GM19438 (cell line): ENCODE measurements around the gene SMTNL2.

Source experiments
- ATAC-seq: cut with Tn5 transposase; IDR thresholded peaks from one replicate; pipeline ENCODE4 v1.9.1; 2021; ENCODE audit warnings: low read depth; ENCODE audit not compliant: unreplicated experiment

SMTNL2 gene

DNA sequence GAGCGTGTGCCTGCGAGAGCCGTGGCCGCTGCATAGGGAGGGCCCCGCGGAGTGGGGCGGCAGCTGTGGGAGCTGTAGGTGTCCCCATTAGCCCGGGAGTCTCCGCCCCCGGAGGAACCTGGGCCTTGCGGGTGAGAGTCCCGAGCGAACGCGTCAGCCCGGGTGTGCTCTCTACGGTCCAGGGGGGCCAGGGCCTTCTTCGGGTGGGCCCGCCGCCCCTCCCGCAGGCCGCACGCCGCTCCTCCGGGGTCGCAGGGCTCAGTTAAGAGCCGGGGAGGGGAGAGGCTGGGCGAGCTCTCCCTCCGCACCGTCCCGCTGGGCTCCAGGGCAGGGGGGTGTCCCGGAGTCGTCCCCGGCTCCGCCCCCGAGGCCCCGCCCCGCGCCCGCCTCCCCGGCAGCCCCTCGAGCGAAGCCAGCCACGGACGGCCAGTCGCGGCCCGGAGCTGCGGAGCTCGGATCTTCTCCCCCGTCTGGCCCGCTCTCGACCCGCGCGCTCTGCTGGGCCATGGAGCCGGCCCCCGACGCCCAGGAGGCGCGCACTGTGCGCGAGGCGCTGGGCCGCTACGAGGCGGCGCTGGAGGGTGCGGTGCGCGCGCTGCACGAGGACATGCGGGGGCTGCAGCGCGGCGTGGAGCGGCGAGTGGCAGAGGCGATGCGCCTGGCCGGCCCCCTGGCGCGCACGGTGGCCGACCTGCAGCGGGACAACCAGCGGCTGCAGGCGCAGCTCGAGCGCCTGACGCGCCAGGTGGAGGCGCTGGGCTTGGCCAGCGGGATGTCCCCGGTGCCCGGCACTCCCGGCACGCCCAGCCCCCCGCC is at the start of gene SMTNL2:
TSS of gene SMTNL2 (plus strand) at position 429 of the 816 bp plus-strand sequence. CDS start at position 506, 77 bp downstream.
- ATAC-seq, result no peak

DNA sequence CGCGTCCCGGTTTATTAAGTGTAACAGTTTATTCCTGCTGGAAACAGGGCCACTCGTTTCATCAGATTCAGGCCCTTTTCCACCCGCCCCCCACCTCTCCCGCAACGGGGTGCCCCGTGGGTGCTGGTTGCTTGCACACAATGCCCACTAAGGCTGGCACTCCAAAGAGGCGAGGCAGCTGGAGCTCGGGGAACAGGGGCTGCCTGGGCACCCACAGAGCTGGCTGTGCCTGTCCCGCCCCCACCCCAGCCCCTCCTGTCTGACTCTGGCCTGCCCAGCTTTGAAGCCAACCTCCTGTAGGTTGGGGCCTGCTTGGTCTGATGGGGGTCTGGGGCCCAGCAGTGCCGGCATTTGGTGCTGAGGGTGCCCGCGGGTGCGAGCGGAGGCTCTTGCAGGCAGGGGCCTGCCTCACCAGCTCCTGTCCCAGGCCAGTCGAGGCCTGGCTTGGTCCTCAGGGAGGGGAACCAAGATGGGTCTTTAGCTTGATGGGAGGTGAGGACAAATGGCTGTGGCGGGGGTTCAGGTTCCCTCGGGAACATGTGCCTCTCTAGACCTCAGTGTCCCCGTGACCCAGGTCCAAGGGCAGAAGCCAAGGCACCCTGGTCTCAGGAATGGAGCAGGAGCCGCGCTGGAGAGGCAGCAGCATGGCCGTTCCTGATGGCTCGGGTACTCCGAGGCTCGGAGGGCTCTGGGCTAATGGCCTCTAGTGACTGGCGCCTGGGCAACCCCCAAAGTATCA is 49.2 kb upstream of the SMTNL2 start:
- ATAC-seq, result no peak

DNA sequence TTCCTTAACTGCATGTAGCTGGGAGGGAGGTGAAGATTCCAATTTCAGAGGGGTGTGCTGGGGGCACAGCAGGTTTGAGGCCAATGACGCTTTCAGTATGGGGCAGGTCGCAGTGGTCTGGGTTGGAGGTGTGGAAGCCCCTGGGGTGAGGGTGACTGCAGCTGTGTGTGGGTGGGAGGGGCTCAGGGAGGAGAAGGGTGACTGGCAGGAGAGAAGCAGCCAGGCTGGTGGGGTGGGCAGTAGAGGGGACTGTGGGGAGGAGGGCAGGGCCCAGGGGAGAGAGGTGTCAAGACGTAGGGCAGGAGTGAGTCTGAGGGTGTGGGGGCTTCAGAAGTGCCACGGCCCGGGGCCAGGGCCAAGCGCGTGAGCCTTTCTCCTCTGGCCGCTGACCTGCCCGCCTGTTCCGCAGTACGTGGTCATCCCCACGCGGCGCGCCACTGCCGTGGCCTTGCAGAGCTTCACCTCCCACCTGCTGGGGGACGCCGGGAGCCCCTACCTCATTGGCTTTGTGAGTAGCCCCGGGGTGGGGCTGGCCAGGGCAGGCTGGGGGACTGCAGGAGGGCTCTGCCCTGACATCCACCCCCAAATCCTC is 48.6 kb upstream of the SMTNL2 start:
- no peak for ATAC-seq

DNA sequence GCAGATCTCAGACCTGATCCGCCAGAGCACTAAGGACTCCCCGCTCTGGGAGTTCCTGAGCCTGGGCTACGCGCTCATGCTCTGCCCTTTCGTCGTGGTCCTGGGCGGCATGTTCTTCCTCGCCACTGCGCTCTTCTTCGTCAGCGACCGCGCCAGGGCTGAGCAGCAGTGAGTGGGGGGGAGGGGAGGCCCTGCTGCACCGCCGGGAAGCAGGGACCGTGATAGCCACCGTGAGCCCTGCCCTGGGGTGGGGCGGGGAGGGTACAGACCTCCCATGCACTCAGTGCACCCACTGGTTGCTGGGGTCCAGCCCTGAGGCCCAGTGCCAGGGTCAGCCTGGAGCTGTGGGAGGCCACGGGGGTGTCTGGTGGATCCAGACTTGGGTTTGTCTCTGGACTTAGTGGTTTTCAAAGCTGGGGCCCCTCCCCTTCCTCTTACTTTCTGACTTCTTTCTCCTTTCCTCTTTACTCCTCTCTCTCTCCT is 48.0 kb upstream of the SMTNL2 start:
- ATAC-seq, result no peak

DNA sequence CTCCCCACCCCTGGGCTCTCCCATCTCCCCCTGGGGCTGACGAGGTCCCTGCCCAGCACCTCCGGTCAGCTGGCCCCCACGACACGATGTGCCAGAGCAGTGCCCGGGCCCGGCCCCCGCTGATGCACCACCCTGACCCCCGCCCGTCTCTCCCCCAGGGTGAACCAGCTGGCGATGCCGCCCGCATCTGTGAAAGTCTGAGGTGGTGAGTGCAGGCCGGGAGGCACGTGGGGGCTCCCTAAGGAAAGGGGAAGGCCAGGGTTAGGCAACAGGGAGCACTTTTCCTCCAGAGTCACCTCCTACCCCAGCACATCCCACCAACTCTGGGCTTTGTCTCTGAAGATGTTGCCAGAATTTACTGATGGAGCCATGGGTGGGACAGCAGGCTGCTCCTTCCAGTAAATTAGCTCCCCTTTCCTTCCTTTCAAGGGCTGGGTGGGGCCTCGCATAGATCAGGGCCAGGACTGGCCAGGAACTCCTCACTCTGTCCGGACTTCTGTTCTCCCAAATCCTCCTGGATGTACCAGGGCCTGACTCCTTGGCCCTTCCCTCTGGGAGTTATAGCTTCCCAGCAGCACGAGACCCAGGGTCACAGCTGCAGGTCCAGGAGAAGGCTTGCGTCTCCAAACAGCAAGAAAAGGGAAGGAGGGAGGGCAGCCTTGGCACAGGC is 47.5 kb upstream of the SMTNL2 start:
- no peak for ATAC-seq

DNA sequence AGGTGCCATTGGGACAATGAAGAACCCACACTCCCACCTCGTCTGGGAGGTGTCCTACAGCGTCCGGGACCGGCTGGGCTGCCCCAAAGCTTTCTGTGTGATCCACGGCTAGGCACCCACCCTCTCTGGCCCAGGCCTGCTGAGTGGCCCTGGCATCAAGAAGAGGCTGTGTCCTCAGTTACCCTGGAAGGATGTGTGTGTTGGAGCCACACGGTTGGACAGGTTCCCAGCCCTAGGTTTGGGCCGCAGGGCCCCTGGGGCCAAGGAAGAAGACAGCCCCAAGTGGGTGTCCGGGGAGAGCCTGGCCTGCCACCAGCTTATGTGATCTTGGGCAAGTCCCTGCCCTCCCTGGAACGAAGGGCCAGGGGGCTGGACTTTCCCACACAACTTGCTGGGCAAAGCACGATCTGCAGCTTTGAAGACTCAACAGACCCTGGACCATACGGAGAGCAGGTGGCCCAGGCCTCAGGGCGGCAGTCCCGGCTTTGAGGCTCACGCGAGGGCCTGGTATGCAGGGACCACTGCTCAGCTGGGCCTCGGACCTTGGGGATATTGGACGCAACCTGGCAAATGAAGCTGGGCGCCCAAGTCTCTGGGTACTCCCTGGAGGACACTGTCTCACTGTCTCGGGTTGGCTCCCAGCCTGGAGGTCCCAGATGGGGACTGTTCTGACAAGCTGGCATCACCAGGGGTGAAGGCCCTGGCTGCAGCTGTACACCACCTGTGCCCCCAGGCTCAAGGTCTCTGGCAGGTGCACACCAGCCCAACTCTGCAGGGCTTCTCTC is 46.7 kb upstream of the SMTNL2 start:
- ATAC-seq, result no peak

DNA sequence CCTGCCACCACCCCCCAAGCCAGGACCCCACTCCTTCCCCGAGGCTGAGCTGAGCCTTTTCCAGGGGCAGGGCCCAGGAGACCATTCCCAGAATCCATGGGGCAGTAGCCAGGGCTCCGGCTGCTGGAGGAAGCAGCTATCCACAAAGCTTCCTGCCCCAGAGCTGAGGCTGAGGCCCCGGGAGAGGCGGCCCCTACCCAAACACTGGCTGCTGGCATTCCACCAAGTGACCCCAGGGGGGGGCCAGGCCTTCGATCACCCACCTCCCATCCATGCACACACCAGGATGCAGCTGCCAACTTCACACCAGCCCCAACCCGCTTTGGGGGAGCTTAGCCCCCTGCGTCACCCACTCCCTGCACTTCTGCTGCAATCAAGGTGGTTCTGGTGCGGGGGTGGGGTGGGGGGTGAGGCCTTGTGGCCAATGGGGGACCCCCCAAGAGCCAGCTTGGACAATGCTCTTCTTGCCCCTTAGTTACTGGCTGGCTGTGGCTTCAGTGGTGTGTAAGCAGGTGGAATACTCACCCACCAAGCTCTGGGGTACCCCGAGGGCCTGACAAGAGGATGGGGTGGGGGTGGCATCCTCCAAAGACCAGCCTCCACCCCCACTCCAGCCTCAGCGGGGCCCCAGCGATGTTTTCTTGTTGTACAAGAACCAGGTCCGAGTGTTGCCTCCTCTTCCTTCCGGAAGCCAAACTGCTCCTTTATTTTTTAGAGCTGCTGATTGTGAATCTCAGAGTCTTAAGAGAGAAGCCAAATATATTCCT is 45.9 kb upstream of the SMTNL2 start:
- ATAC-seq, result no peak

DNA sequence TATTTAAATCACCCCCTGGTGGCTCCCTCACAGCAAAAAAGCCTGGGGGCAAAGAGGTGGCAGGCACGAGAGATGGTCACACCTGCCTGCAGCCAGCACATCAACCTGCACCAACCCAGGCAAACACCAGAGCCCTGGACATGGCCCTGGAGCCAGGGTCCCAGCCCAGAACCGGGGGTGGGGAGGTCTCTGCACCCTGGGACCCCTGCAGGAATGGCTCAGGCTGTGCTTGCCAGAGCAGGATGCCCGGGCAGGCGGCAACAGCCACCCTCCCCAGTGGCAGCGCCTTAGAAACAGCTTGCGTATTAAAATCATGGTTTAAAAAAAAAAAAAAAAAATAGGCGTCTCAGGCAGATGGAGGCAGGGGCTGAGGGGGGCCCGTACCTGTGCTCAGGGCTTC is 45.3 kb upstream of the SMTNL2 start:
- no peak for ATAC-seq

DNA sequence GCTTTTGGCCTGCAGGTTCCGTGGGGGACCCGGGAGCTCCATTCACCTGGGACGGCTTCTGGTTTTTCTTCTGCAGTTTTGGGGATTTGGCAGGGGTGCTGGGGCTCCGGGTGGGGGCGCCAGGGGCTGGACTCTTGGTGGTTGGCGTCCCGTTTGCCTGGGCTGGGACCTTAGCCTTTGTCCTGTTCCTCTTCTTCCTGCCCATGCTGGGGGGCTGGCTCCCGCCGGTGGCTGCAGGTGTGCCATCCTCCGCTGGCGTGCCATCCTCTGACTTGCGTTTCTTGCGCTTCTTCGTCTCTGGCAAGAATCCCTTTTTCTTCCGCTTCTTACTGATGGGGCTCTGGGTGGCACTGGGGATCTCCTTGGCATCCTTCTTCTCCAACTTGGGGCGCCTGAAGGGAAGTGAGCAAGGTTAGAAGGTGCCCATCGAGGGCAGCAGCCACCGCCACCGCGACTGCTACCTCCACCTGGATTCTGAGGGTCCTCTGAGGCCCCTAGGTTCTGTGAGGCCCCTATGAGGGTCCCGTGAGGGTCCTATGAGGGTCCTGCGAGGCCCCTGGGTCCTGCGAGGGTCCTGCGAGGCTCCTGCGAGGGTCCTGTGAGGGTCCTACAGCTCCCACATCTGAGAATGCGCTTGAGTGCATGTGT is 44.6 kb upstream of the SMTNL2 start:
- ATAC-seq, result no peak

DNA sequence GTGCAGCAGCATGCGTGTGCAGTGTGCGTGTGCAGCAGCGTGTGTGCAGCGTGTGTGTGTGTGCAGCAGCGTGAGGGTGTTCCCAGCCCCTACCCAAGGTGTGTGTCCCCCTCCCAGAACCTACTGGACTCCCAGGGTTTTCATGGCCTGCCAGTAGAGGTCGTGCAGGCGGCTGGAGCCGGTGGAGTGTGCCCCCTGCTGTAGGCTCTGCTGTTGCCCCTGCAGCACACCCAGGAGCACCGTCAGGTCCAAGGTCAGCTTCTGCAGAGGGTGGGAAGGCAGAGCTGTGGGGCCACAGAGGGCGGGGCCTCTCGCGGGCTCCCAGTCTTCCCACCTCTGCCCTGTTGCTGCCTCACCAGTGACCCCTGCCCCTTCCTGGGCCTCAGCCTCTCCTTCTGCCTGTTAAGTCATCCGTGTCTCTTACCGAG is 44.1 kb upstream of the SMTNL2 start:
- no peak for ATAC-seq

DNA sequence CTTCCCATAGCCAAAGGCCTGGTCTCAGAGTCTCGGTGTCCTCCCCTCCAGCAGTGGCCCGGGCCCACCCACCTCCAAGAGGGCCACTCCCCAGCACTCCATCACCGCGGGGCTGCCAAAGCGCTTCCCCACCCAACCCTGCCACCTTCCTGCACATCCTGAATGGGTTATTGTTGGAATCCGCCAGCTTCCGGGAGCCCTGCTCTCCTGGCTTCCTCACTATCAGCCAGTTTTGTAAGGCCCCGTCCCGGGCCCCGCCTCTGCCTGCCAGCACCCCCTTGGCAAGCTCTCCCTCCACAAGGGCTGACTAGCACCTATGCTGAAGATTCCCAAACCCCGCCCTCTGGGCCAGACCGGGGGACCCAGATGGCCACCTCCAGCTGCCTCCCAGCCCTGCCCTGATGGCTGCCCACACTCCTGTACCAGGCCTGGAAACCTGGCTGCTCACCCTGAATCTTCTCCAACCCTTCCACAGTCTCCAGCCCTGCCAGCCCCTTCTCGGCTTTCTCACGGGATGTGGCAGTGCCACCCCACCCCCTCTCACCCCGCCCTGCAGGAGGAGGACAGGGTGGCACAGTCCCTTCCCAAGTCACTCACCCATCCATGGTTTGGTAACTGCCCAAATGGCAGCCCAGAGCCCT is 43.5 kb upstream of the SMTNL2 start:
- ATAC-seq, result no peak

DNA sequence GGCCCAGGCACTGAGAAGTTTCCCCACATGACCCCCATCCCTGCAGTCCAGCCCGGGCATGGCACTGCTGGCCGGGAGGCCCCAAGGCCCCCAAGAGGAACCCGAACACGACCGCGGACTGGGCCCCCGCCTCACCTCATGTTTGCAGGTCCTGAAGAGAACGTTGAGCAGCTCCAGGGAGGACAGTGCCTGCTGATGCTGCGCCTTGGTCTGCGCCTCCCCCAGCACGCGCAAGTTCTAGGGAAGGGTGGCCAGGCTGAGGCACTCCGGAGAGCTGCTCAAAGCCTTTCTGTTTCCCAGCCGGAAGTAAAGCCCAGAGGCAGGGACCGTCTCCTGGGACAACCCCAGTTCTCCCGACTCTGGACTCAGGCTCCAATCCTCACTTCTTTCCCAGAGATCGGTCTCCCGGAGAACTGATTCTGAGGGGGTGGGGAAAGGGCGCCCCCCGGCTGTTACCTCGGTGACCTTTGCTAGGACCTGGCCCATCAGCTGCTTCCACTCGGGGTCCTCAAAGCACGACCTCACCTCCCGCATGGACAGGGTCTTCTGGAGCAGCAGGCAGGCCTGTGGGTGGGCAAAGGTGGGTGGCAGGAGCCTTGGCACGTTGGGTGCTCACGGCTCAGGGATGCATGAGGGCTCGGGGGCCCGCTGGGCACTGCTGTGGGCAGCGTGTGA is 42.9 kb upstream of the SMTNL2 start:
- no peak for ATAC-seq

DNA sequence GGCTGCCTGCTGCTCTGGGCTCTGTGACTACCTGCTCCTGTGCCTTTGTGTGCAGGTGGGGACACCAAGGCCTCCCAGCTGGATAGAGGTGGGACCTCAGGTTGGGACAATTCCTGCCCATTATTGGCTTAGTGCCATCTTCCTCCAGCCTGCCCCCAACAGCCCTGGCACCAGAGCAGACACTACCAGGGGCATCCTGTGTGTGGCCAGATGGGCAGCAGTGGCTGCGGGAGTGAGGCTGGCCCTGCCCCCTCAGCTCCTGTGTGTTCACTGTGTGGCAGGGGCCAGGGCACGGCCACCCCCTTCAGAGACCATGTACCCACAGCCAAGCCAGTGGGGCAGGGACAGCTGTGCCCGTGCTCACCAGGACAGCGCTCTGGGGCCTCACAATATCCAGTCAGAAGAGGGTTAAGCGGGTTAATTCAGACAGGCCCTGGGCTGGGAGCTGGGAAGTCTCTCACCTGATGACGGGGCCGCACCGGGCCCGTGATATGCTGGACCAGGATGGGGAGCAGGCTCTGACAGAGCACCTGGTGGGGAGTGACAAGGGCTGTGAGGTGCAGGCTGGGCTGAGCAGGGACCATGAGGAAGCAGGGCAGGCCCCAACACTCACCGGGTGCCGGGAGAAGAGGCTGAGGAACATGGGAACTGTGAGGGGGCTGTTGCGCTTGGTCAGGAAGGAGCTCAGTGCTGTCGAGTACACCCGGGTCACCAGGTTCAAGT is 42.2 kb upstream of the SMTNL2 start:
- no peak for ATAC-seq

DNA sequence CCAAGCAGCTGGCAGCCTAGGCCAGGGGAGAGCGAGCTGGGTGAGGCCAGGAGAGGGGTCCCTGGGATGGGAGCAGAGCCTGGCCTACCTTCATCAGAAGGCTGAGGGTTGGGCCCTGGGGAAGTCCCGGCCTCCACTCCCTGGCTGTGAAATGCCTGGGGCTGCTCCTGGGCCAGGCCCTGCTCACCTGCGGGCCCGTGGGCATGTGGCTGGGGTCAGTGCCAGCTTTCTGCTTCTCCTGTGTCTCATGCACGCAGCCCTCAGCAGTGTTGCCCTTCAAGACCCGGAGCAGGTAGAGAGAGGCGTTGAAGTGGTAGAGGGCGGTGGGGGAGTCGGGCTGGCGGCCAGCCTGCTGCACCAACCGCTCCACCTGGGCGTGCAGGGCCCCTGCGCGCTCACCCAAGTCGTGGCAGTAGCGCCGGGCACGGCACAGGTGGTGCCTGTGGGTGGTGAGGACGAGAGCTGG is 41.6 kb upstream of the SMTNL2 start:
- ATAC-seq, result no peak

DNA sequence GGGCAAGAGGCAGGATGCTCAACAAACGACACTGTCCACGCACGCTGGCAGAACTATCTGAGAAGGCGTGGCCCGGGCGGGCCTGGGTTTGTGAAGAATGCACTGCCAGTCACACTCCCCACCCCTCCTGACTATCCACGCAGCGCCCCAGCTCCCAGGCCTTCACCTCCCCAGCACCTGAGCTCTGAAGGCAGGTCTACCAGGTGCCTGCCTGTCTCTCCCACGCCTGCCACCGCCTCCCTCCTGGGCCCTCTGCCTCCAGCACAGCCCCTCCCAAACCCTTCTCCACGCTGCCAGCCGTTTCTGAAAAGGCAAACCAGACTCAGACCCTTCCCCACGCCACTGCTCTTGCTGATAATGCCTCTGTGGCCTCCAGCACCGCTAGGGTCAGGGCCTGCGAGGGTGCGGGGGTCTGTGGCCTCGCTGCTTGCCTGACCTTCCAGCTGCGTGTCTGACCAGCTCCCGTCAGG is 40.7 kb upstream of the SMTNL2 start:
- no peak for ATAC-seq

DNA sequence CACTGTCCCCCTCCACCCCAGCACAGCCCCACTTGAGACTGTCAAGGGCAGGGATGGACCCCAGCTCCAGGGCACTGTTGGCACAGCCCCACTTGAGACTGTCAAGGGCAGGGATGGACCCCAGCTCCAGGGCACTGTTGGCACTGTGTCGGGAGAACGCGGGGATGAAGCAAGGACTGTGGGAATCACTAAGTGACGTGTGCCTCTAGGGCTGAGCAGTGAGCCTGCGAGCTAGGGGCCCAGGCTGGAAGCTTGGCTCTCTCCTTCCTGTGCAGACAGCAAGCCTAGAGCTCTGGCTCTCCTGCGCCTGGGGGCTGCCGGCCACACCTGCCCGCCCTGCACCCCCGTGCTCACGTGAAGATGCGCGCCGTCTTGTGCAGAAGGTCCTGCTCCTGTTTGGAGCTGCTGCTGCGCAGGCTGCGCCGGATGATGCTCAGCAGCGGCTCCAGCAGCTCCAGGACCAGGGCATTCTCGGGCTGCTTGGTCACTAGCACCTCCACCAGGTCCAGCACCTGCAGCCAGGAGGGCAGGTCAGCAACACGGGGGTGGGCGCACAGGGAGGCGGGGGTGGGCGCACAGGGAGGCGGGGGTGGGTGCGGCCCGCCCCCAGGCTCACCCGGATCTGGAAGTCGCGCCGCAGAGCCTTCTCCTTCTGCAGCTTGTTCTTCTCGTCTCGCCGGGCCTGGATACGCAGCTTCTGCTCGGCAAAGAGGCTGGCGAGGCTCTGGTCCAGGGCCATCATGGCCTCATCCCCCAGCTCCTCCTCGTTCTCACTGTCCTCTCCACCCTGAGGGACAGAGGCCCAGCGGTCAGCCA is 40.0 kb upstream of the SMTNL2 start:
- ATAC-seq, result no peak
